A204.1 (cell line): ENCODE results near the gene TRMT1.
"Not testable (repeated sequence)": the region's sequence is repeated elsewhere in the genome, so short reads cannot be mapped to it uniquely, and the experiment has no call there.

Experiments used
- FAIRE-seq: peaks from 2 replicates; lab custom pipeline; 2012; peaks lifted over from hg19 to GRCh38; lab: Jason Lieb, UNC

The TRMT1 gene

GRCh38 chr19:13116282-13117175, at the start of gene TRMT1:
TRMT1 (minus strand) TSS chr19:13116740; CDS start chr19:13116399, 341 bp downstream.
- peak; percentile 80 for FAIRE-seq

- not testable (repeated sequence) for FAIRE-seq
Measured at GRCh38 chr19:13166151-13166550, 49.6 kb upstream of the TRMT1 start.

GRCh38 chr19:13165162-13165997, 48.8 kb upstream of the TRMT1 start:
- FAIRE-seq: no peak

- FAIRE-seq: no peak
Measured at GRCh38 chr19:13164343-13165161, 48.0 kb upstream of the TRMT1 start.

DNA sequence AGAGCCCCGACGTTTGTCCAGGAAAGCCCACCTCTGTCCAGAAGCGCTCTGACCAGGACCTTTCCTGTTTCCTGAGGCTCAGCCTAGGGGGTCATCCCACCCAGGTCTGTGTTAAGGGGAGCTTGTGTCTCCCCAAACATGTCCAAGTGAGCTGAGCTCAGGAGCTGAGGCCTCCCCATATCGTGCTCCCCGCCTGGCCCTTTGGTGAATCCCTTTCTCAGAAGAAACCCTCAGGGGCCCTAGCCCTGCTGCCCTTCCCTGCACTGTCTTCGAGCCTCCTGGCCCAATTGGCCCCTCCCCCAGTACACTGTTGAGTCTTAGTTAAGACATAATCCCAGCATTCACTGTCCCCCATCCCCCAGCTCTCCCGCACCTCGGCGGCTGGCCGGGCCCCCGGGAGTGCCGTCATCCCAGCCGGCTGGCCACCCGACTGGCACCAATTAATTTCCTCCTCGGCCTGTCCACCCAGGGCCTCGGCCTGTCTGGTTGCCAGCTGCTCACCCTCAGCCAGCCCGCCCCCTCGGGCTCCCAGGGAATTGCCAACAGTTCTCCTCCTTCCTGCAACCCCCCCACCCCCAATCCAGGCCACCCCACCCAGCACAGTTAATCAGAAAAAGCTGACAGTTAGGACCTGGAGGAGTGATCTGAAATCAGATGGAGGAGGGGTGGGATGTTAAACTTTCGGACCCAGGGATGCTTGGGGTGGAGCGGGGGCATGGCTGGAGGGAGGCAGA, 47.2 kb upstream of the TRMT1 start:
- no peak for FAIRE-seq

- peak; percentile 63 for FAIRE-seq
Measured at GRCh38 chr19:13162724-13163608, 46.4 kb upstream of the TRMT1 start.

- no peak for FAIRE-seq
Measured at GRCh38 chr19:13160557-13160956, 44.0 kb upstream of the TRMT1 start.

DNA sequence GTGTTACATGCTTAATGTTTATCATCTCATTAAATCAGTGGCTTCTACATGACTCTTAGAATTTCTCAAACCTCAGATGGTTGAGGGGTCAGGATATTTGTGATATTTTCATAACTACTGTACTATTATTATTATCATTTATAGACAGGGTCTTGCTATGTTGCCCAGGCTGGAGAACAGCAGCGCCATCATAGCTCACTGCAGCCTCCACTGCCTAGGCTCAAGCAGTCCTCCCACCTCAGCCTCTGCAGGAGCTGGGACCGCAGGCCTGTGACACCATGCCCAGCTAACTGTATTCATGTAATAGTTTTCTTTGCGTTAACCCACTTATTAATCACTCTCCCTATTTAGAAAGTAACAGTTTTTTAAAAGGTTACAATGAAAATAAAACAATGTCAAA, 43.2 kb upstream of the TRMT1 start:
- FAIRE-seq: no peak

- FAIRE-seq: no peak
Measured at GRCh38 chr19:13155472-13156359, 39.2 kb upstream of the TRMT1 start.

GRCh38 chr19:13154911-13155471, 38.5 kb upstream of the TRMT1 start:
- no peak for FAIRE-seq

- no peak for FAIRE-seq
Measured at GRCh38 chr19:13154241-13154778, 37.8 kb upstream of the TRMT1 start.

- FAIRE-seq: no peak
Measured at GRCh38 chr19:13153569-13154240, 37.2 kb upstream of the TRMT1 start.

- FAIRE-seq: peak; percentile 82
Measured at GRCh38 chr19:13152974-13153568, 36.5 kb upstream of the TRMT1 start.

GRCh38 chr19:13152356-13152973, 35.9 kb upstream of the TRMT1 start:
- FAIRE-seq: no peak

DNA sequence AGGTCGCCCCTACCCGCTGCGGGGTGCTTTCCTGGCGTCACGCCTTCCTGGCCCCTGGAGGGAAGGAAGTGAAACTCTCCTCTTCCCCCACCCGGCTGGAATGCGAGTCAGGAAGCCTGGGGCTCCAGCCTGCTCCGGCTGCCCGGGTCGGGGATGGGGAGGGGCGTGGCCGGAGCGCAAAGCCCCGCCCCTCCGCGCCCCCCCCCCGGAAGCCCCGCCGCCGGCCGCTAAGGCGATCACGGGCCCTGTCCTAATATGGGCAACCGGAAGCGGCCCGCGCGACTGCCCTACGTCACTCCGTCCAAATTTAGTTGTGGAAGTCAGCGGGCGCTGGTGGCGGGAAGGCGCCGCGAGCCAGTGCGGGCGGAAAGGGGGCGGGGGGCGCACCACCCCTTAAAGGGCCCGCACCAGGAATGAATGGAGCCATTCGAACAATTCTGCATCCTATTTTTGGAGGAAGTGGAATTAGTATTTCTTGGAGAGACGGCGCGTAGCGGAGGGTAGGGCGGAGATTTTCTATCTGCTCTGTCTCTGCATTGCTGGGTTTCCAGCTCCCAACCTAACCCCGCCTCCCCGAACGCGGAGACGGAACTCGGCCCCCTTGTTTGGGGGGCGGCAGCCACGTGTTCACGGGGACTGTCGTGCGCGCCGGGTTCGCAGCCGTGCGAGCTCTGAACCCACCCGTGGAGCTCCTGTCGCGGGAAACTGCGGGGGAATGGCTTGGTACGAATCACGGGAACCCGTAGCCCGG, 35.2 kb upstream of the TRMT1 start:
- no peak for FAIRE-seq

- no peak for FAIRE-seq
Measured at GRCh38 chr19:13150931-13151604, 34.5 kb upstream of the TRMT1 start.
